NCI-H748 (cell line): ENCODE measurements around the gene KIFBP.
"Not testable (repeated sequence)": the region's sequence is repeated elsewhere in the genome, so short reads cannot be mapped to it uniquely, and the experiment has no call there.

Experiments used
- DNase-seq: peaks from one replicate; lab custom pipeline; 2025; ENCODE audit not compliant: unreplicated experiment; lab: John Stamatoyannopoulos, UW

Gene KIFBP

GRCh38 chr10:68992636-68993440 lies 4.2 kb downstream of the KIFBP start:
- DNase-seq, result no peak

DNA sequence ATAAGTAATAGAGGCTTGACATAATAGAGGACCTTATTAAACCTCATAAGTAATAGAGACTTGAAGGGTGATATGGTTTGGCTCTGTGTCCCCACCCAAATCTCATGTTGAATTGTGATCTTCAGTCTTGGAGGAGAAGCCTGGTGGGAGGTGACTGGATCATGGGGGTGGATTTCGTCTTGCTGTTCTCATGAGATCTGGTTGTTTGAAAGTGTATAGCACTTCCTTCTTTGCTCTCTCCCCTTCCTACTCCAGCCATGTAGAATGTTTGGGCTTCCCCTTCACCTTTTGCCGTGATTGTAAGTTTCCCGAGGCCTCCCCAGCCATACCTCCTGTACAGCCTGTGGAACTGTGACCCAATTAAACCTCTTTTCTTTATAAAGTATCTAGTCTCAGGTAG lies 8.6 kb downstream of the KIFBP start:
- DNase-seq, result no peak

GRCh38 chr10:69004821-69005220 lies 16.2 kb downstream of the KIFBP start:
- DNase-seq, result no peak

DNA sequence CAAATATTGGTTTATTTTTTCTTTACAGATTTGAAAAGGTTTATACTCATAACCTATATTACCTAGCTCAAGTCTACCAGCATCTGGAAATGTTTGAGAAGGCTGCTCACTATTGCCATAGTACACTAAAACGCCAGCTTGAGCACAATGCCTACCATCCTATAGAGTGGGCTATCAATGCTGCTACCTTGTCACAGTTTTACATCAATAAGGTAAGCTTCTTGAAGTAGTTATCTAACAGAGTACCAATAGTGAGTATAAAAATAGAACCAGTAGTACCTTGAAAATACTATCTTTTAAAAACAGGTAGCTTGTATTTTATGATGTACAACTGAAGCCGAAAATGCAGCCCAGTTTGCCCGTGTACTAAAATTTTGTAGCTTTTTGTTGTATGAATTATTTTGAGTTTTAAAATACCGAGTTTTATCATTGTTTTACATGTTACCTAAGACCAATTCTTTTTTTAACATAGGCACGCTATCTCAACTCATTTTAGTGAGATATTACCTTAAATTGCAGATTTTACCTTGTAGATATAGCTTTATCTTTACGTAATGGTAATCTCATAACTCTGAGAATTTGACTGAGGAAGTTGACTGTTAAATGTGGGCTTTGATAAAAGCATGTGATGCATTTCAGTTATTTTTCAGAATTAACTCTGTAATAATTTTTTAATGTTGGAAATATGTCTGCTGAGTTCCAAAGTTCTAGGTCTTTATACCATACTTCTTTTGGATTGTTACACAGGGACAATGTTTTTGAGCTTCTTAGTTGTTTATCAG lies 17.3 kb downstream of the KIFBP start:
- DNase-seq, result no peak

DNA sequence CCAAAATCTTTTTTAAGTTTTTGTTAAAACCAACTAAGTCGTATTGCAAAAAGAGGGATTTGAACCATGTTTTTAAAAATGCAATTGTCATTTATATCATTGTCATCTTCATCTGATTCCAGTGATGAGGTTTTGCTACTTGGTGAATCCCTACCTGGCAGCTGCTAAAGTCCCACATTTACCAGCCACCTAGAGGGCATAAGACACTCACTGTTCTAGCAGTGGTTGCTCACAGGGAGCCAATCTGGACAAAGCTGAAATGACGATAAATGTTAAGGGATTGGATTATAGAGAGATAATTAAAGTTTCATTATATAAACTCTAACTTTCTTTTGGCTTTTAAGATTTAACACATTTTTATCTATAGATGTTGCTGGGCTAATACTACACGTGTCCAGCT lies 18.7 kb downstream of the KIFBP start:
- no peak for DNase-seq

- DNase-seq, result no peak
Measured at GRCh38 chr10:69009360-69009759, 20.8 kb downstream of the KIFBP start.

DNA sequence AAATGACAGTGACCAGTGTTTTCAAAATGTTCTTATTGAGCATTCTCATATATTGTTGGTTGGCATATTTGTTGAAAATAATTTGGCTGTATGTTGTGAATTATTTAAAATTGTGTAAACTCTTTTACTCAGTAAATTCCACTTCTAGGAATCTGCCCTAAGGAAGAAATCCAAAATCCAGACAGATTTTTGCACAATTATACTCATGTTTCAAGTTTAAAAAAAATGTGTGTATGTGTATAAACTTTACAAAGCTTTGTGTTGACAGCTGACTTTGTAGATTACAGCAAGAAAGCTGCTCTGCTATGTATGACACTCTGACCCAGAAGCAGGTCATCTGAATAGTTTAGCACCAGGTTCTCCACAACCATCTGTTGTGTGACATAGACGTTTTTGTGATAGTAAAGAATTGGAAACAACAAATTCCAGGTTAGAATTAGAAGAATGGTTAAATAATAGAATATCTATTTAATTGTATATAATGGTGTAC lies 21.6 kb downstream of the KIFBP start:
- DNase-seq, result no peak

DNA sequence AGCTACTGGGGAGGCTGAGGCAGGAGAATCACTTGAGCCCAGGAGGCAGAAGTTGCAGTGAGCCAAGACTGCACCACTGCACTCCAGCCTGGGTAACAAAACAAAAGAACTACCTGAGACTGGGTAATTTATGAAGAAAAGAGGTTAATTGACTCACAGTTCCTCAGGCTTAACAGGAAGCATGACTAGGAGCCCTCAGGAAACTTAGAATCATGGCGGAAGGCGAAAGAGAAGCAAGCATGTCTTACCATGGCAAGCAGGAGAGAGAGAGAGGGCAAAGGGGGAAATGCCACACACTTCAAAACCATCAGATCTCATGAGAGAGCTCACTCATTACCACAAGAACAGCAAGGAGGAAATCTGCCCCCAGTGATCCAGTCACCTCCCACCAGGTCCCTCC lies 24.2 kb downstream of the KIFBP start:
- DNase-seq, result not testable (repeated sequence)

DNA sequence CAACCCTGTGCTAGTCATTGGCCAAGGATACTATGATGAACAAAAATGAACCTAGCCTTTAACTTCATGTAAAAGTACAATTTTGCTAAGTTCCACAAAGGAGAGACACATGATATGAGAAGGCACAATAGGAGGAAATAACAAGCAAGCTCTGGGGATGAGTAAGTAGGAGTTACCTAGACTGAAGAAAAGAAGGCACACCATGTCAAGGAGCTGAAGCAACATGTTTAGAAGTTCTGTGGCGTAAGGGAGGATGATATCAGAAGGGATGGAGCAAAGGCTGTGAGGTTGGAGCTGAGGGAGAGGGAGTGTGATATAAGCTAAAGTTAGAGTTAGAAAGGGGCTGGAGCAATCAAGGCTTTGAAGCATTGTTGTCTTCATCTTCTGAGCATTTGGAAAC lies 25.6 kb downstream of the KIFBP start:
- no peak for DNase-seq

GRCh38 chr10:69018613-69019012 lies 30.0 kb downstream of the KIFBP start:
- DNase-seq, result no peak

- DNase-seq, result no peak
Measured at GRCh38 chr10:69022611-69023010, 34.0 kb downstream of the KIFBP start.

GRCh38 chr10:69025370-69025896 lies 36.8 kb downstream of the KIFBP start:
- DNase-seq, result no peak

- no peak for DNase-seq
Measured at GRCh38 chr10:69033256-69033655, 44.7 kb downstream of the KIFBP start.

DNA sequence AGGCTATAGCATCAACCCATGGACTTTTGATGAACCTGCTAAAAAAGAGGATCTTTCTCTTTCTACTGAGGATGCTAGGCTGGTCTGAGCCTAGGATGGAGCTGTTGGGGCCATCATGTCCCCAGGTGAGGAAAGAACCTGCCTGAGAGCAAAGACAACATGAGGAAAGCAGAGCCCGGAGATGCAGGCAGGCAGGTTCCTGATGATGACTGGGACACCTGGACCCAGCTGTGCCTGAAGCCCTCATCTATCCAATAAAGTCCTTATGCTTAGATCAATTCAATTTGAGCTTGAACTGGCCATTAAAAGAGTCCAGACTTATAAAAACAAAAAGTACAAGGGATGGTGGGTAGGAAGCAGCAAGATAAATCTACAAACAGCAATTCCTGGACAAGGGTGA lies 48.9 kb downstream of the KIFBP start:
- DNase-seq, result no peak

- not testable (repeated sequence) for DNase-seq
Measured at GRCh38 chr10:69040904-69041303, 52.3 kb downstream of the KIFBP start.

GRCh38 chr10:69042417-69042816 lies 53.8 kb downstream of the KIFBP start:
- DNase-seq, result no peak

GRCh38 chr10:69042838-69043237 lies 54.2 kb downstream of the KIFBP start:
- DNase-seq, result no peak

GRCh38 chr10:69043931-69044531 lies 55.4 kb downstream of the KIFBP start:
- no peak for DNase-seq

- no peak for DNase-seq
Measured at GRCh38 chr10:69044546-69044945, 55.9 kb downstream of the KIFBP start.

- no peak for DNase-seq
Measured at GRCh38 chr10:69045441-69046300, 57.1 kb downstream of the KIFBP start.
